Ovary (tissue), 9 donors: ENCODE results near the gene RAB3IL1. TPM values are rescaled to one million over a fixed set of nuclear protein-coding genes. Genes with fewer than 3 reads are reported as not detected.

Source experiments
- DNase-seq, 5 donors: peaks; one replicate each; pipeline ENCODE4 v3.0.0-alpha.2; 2019 to 2020
- H3K27ac ChIP-seq, 2 donors: fragments of 200-600 bp; one replicate each; pipeline versions ENCODE4 v1.5.1 to v1.8.0; 2019 to 2022
- H3K27me3 ChIP-seq: fragments of 200-600 bp; one replicate; pipeline ENCODE4 v1.8.0; 2022
- H3K36me3 ChIP-seq: fragments of 200-600 bp; sonication (generic); one replicate; pipeline ENCODE4 v1.5.1; 2019
- H3K4me1 ChIP-seq: one replicate; pipeline ENCODE4 v1.8.1; 2013; ENCODE audit warnings: mild to moderate bottlenecking, moderate library complexity; ENCODE audit not compliant: insufficient read depth
- H3K4me3 ChIP-seq: fragments of 200-600 bp; sonication (generic); one replicate; pipeline ENCODE4 v1.5.1; 2017
- H3K9me3 ChIP-seq, 2 donors: fragments of 200-600 bp in 1 of 2; sonication (generic) in 1 of 2; one replicate each; pipeline versions ENCODE4 v1.5.1 to v1.8.1; 2013 to 2019; ENCODE audit warnings: mild to moderate bottlenecking in 1 of 2, moderate library complexity in 1 of 2
- EP300 ChIP-seq: sonication (generic); formaldehyde crosslinking; IDR thresholded peaks from one replicate; pipeline ENCODE4 v1.6.1; 2017; ENCODE audit warnings: antibody characterized with exemption
- POLR2A ChIP-seq: fragments of 450-650 bp; IDR thresholded peaks from one replicate; pipeline ENCODE4 v1.6.1; 2017; ENCODE audit warnings: antibody characterized with exemption, mild to moderate bottlenecking, moderate library complexity
- WGBS, 3 donors: extraction: QIAGEN DNeasy Blood & Tissue Kit in 1 of 3; methylation state at CpG; one replicate each; pipeline versions ENCODE4 v1.1.5 to v1.1.7; 2013 to 2017; 5-methylcytosine and 5-hydroxymethylcytosine counted together
- intact Hi-C, 4 donors: fragments of 100-400 bp; cut with DNase I; formaldehyde crosslinking; loops; one replicate each; pipeline versions ENCODE4 v1.11.0 to v1.15.1; 2022 to 2023
- polyA plus RNA-seq, 2 donors: library from polyadenylated mRNA; stranded (reverse); fragments of 200-250 nt in 1 of 2; fragments of 350-450 nt in 1 of 2; fragmentation: Illumina TruSeq in 1 of 2; extraction: RNeasy Lipid Tissue Mini Kit (QIAGEN cat#74804) in 1 of 2; gene quantifications; one replicate each; pipeline ENCODE4 v1.2.3, GENCODE V29; 2013 to 2014
- total RNA-seq, 7 donors: library from RNA; depleted of rRNA in 2 of 7; stranded (reverse); fragments of >200 nt in 2 of 7; fragmentation: NEBNext Ultra II Directional in 3 of 7; extraction: Animal tissue kit (Norgen Biotek cat#: 25700) in 3 of 7; gene quantifications; one replicate each; pipeline versions ENCODE4 v1.1.0 to v1.2.4, GENCODE V29; 2016 to 2023
- TF ChIP-seq, protein P1 (sequence below), 3 donors: fragments of 450-650 bp in 2 of 3; fragments of 200-600 bp in 1 of 3; IDR thresholded peaks; one replicate each; pipeline versions ENCODE4 v1.5.1 to v1.8.0; 2016 to 2022; ENCODE audit warnings: antibody characterized with exemption in 3 of 3, mild to moderate bottlenecking in 1 of 3
- donor health status: DM: no; HTN: no; CAD: no; lungs with moderate emphysema.
- donor health status: DM: no; HTN: no; CAD: no.
- donor health status: Bipolar disorder and iron deficiency.
- donor health status: DM: yes; HTN: yes; CAD: no.
- donor health status: DM: no; HTN: no; CAD: no.
- donor health status: DM: yes; HTN: yes; CAD: no.

Gene RAB3IL1
- total and polyA plus RNA-seq, 9 donors, result 4.5 to 90.0 (median 52.9) TPM

DNA sequence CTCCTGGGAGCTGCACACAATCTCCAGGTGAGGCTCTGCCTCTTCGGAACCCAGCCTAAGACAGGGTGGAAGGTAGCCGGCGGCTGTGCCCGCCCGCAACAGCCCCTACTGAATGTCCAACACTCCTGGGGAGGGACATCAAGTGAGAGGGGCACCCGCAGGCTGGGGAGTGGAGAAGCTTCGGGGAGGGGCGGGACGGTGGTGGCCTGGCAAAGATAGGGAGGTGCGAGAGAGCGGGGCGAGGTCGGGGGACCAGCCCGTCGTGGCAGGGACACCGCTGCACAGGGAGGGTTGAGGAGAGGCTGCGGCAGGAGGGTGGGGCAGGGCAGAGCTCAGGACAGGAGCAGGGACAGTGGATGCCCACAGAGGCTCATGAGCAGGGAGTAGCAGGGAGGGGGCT is 17.1 kb downstream of the RAB3IL1 start:
- intact Hi-C loops, result loop anchor here in 1 of 4 donors (1.0 kb wide), 1 partner anchor 47 kb away; no protein-coding TSS in a partner anchor
- Histone ChIP-seq H3K27me3 (no peaks in the 10 kb centered on the region), H3K27ac (peak overlapping the region in 1 of 2 donors; percentile 17), H3K36me3 (no peaks in the 10 kb centered on the region), H3K9me3 (no peaks in the 10 kb centered on the region), H3K4me1 (peaks cover 3% of the 10 kb centered on the region), H3K4me3 (no peak overlapping the region)
- DNase-seq, result no peak
- 88 to 90% (median 89%) methylated on average over 17 of the region's 17 CpGs for WGBS, 3 donors
- TF ChIP-seq, protein P1, sequence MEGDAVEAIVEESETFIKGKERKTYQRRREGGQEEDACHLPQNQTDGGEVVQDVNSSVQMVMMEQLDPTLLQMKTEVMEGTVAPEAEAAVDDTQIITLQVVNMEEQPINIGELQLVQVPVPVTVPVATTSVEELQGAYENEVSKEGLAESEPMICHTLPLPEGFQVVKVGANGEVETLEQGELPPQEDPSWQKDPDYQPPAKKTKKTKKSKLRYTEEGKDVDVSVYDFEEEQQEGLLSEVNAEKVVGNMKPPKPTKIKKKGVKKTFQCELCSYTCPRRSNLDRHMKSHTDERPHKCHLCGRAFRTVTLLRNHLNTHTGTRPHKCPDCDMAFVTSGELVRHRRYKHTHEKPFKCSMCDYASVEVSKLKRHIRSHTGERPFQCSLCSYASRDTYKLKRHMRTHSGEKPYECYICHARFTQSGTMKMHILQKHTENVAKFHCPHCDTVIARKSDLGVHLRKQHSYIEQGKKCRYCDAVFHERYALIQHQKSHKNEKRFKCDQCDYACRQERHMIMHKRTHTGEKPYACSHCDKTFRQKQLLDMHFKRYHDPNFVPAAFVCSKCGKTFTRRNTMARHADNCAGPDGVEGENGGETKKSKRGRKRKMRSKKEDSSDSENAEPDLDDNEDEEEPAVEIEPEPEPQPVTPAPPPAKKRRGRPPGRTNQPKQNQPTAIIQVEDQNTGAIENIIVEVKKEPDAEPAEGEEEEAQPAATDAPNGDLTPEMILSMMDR (IDR thresholded peaks at IDR 0.05), result no peak
- TF ChIP-seq POLR2A (no peak), EP300 (no peak)

GRCh38 chr11:61899146-61899841 is 18.1 kb downstream of the RAB3IL1 start:
- Histone ChIP-seq H3K4me1 (peaks cover 3% of the 10 kb centered on the region), H3K4me3 (no peak overlapping the region), H3K36me3 (no peaks in the 10 kb centered on the region), H3K9me3 (no peaks in the 10 kb centered on the region), H3K27ac (peak overlapping the region; percentile 17 to 57), H3K27me3 (no peaks in the 10 kb centered on the region)
- peak; percentile 74 to 90 (median 86) for DNase-seq
- 33 to 37% (median 37%) methylated on average over 27 of the region's 27 CpGs for WGBS, 3 donors
- intact Hi-C loops, result loop anchor here (1.0 to 5.0 kb wide), 6 partner anchors 48 to 183 kb away; no protein-coding TSS in a partner anchor
- no peak for TF ChIP-seq EP300
- TF ChIP-seq, protein P1 (IDR thresholded peaks at IDR 0.05), result peak; percentile 96 to 99 (median 99)

- no peaks in the 10 kb centered on the region for H3K9me3 ChIP-seq
- 74 to 78% (median 78%) methylated on average over 9 of the region's 9 CpGs for WGBS, 3 donors
- no peak overlapping the region for H3K4me3 ChIP-seq
- no peaks in the 10 kb centered on the region for H3K36me3 ChIP-seq
- H3K4me1 ChIP-seq, result peaks cover 3% of the 10 kb centered on the region
- intact Hi-C loops, result loop anchor here in 3 of 4 donors (2.0 to 5.0 kb wide), 5 partner anchors 49 to 184 kb away; no protein-coding TSS in a partner anchor
- peak overlapping the region; percentile 9 to 41 for H3K27ac ChIP-seq
- H3K27me3 ChIP-seq, result no peaks in the 10 kb centered on the region
- peak in 2 of 5 donors; percentile 53 to 55 for DNase-seq
- TF ChIP-seq POLR2A (no peak), EP300 (no peak)
- TF ChIP-seq, protein P1 (IDR thresholded peaks at IDR 0.05), result no peak
Observed at GRCh38 chr11:61898247-61898582, 19.2 kb downstream of the RAB3IL1 start.

- DNase-seq, result peak; percentile 74 to 87 (median 85)
- TF ChIP-seq POLR2A (no peak), EP300 (no peak)
- TF ChIP-seq, protein P1 (IDR thresholded peaks at IDR 0.05), result peak; percentile 73 to 88 (median 84)
- 70 to 74% (median 72%) methylated on average over 14 to 17 of the region's 17 CpGs for WGBS, 3 donors
- intact Hi-C loops, result loop anchor here (2.0 to 5.0 kb wide), 6 partner anchors 49 to 185 kb away; no protein-coding TSS in a partner anchor
- H3K4me3 ChIP-seq, result no peak overlapping the region
- peak overlapping the region; percentile 9 to 41 for H3K27ac ChIP-seq
- H3K27me3 ChIP-seq, result no peaks in the 10 kb centered on the region
- no peaks in the 10 kb centered on the region for H3K36me3 ChIP-seq
- H3K9me3 ChIP-seq, result no peaks in the 10 kb centered on the region
- H3K4me1 ChIP-seq, result peaks cover 3% of the 10 kb centered on the region
Observed at GRCh38 chr11:61897387-61898246, 19.7 kb downstream of the RAB3IL1 start.
